A549 (cell line): ENCODE data around the gene PDLIM3.

Source experiments
- EP300 ChIP-seq, 2 experiments: fragments of >200 bp; sonication (Bioruptor Twin); formaldehyde crosslinking; IDR thresholded peaks; 2 replicates in 1 of 2; 3 replicates in 1 of 2; pipeline ENCODE4 v1.6.1; 2016 to 2017
- FOSL2 ChIP-seq, 2 experiments: fragments of 450-650 bp in 1 of 2; fragments of >200 bp in 1 of 2; sonication (Bioruptor Twin) in 1 of 2; formaldehyde crosslinking; IDR thresholded peaks; 2 replicates each; pipeline versions ENCODE4 v1.5.0 to v1.6.1; 2016 to 2020; ENCODE audit warnings: mild to moderate bottlenecking in 1 of 2, moderate library complexity in 1 of 2
- JUN ChIP-seq, 2 experiments: fragments of >200 bp; sonication (Bioruptor Twin); formaldehyde crosslinking; IDR thresholded peaks; 2 replicates in 1 of 2; 3 replicates in 1 of 2; pipeline ENCODE4 v1.6.1; 2016 to 2017
- KDM1A ChIP-seq: fragments of 200-600 bp; sonication (generic); IDR thresholded peaks from 2 replicates; pipeline ENCODE4 v1.6.1; 2016; ENCODE audit warnings: low read depth, mild to moderate bottlenecking
- MAX ChIP-seq: IDR thresholded peaks from 2 replicates; pipeline ENCODE4 v1.6.1; 2012
- PHF8 ChIP-seq: fragments of 200-600 bp; sonication (generic); IDR thresholded peaks from 2 replicates; pipeline ENCODE4 v1.6.1; 2016; ENCODE audit warnings: low read depth, mild to moderate bottlenecking, antibody characterized with exemption, moderate library complexity, borderline replicate concordance
- POLR2A ChIP-seq: IDR thresholded peaks from 2 replicates; pipeline ENCODE4 v1.6.1; 2012; ENCODE audit warnings: mild to moderate bottlenecking, low read length
- RNF2 ChIP-seq: fragments of 200-600 bp; sonication (generic); IDR thresholded peaks from 2 replicates; pipeline ENCODE4 v1.6.1; 2016; ENCODE audit warnings: low read depth, mild to moderate bottlenecking, antibody characterized with exemption, moderate library complexity, borderline replicate concordance
- TF ChIP-seq, protein P1 (sequence below): fragments of >200 bp; sonication (Bioruptor Twin); formaldehyde crosslinking; IDR thresholded peaks from 3 replicates; pipeline ENCODE4 v1.5.1; 2016
- TF ChIP-seq, protein P2 (sequence below): fragments of 200-600 bp; sonication (generic); IDR thresholded peaks from 2 replicates; pipeline ENCODE4 v1.6.1; 2016; ENCODE audit warnings: antibody characterized with exemption, mild to moderate bottlenecking, moderate library complexity

- TF ChIP-seq MAX (no peak), FOSL2 (IDR thresholded peaks at IDR 0.05) (no peak), FOSL2 (CRISPR knock-in tag; IDR thresholded peaks at IDR 0.05) (no peak), KDM1A (no peak), JUN (IDR thresholded peaks at IDR 0.05) (no peak), POLR2A (no peak), EP300 (IDR thresholded peaks at IDR 0.05) (no peak), PHF8 (no peak), RNF2 (no peak)
- TF ChIP-seq, protein P1, sequence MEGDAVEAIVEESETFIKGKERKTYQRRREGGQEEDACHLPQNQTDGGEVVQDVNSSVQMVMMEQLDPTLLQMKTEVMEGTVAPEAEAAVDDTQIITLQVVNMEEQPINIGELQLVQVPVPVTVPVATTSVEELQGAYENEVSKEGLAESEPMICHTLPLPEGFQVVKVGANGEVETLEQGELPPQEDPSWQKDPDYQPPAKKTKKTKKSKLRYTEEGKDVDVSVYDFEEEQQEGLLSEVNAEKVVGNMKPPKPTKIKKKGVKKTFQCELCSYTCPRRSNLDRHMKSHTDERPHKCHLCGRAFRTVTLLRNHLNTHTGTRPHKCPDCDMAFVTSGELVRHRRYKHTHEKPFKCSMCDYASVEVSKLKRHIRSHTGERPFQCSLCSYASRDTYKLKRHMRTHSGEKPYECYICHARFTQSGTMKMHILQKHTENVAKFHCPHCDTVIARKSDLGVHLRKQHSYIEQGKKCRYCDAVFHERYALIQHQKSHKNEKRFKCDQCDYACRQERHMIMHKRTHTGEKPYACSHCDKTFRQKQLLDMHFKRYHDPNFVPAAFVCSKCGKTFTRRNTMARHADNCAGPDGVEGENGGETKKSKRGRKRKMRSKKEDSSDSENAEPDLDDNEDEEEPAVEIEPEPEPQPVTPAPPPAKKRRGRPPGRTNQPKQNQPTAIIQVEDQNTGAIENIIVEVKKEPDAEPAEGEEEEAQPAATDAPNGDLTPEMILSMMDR: no peak
- TF ChIP-seq, protein P2, sequence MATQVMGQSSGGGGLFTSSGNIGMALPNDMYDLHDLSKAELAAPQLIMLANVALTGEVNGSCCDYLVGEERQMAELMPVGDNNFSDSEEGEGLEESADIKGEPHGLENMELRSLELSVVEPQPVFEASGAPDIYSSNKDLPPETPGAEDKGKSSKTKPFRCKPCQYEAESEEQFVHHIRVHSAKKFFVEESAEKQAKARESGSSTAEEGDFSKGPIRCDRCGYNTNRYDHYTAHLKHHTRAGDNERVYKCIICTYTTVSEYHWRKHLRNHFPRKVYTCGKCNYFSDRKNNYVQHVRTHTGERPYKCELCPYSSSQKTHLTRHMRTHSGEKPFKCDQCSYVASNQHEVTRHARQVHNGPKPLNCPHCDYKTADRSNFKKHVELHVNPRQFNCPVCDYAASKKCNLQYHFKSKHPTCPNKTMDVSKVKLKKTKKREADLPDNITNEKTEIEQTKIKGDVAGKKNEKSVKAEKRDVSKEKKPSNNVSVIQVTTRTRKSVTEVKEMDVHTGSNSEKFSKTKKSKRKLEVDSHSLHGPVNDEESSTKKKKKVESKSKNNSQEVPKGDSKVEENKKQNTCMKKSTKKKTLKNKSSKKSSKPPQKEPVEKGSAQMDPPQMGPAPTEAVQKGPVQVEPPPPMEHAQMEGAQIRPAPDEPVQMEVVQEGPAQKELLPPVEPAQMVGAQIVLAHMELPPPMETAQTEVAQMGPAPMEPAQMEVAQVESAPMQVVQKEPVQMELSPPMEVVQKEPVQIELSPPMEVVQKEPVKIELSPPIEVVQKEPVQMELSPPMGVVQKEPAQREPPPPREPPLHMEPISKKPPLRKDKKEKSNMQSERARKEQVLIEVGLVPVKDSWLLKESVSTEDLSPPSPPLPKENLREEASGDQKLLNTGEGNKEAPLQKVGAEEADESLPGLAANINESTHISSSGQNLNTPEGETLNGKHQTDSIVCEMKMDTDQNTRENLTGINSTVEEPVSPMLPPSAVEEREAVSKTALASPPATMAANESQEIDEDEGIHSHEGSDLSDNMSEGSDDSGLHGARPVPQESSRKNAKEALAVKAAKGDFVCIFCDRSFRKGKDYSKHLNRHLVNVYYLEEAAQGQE: no peak
These were observed 68.2 kb downstream of the PDLIM3 start for GRCh38 chr4:185467101-185467500.
